Renal pelvis (tissue), 12 donors: Measurements from ENCODE around the gene DUSP18. TPM values are rescaled to one million over a fixed set of nuclear protein-coding genes. Genes with fewer than 3 reads are reported as not detected.
"Not testable (repeated sequence)": the region's sequence is repeated elsewhere in the genome, so short reads cannot be mapped to it uniquely, and the experiment has no call there.

Experiments used
- DNase-seq: peaks from one replicate; pipeline ENCODE4 v3.0.0-alpha.2; 2013
- long read RNA-seq, 16 experiments: transcript quantifications; one replicate each; lab custom pipeline, GENCODE V29; 2026
- polyA plus RNA-seq, 3 donors: library from polyadenylated mRNA; unstranded; fragments of 120-200 nt; gene quantifications; one replicate each; pipeline ENCODE4 v1.2.1, GENCODE V29; 2013; ENCODE audit not compliant: insufficient read length in 3 of 3

DUSP18 gene
- 10 to 100 TPM in 1 of 3 donors, 1 to 10 TPM in 2; 6.0 to 13.5 (median 8.8) TPM for polyA plus RNA-seq
- long read RNA-seq, donor 1, partial matches to known transcripts = 0 of 1 reads
- long read RNA-seq, donor 1, other reads (novel, unspliced or antisense) = 0 of 1 reads
- long read RNA-seq, donor 2, partial matches to known transcripts = 0 of 2 reads
- long read RNA-seq, donor 2, other reads (novel, unspliced or antisense) = 0 of 2 reads
- long read RNA-seq, donor 3, partial matches to known transcripts = 0 of 3 reads
- long read RNA-seq, donor 3, other reads (novel, unspliced or antisense) = 0 of 3 reads
- long read RNA-seq, donor 4, partial matches to known transcripts = 0 of 1 reads
- long read RNA-seq, donor 4, other reads (novel, unspliced or antisense) = 0 of 1 reads
- long read RNA-seq, donor 5, partial matches to known transcripts = 0 of 1 reads
- long read RNA-seq, donor 5, other reads (novel, unspliced or antisense) = 0 of 1 reads
- long read RNA-seq, donor 6, partial matches to known transcripts = 0 of 1 reads
- long read RNA-seq, donor 6, other reads (novel, unspliced or antisense) = 0 of 1 reads
- long read RNA-seq, donor 7, partial matches to known transcripts = 0 of 1 reads
- long read RNA-seq, donor 7, other reads (novel, unspliced or antisense) = 0 of 1 reads
- long read RNA-seq, donor 8 = 0 reads
- long read RNA-seq, donor 9, partial matches to known transcripts = 0 of 1 reads
- long read RNA-seq, donor 9, other reads (novel, unspliced or antisense) = 0 of 1 reads
- long read RNA-seq, donor 10, partial matches to known transcripts = 0 of 4 reads
- long read RNA-seq, donor 10, other reads (novel, unspliced or antisense) = 0 of 4 reads
- long read RNA-seq, donor 11 = 0 reads
- long read RNA-seq, donor 12, partial matches to known transcripts = 6 of 9 reads
- long read RNA-seq, donor 12, other reads (novel, unspliced or antisense) = 0 of 9 reads
- long read RNA-seq, donor 13, partial matches to known transcripts = 0 of 4 reads
- long read RNA-seq, donor 13, other reads (novel, unspliced or antisense) = 0 of 4 reads
- long read RNA-seq, donor 14, partial matches to known transcripts = 0 of 1 reads
- long read RNA-seq, donor 14, other reads (novel, unspliced or antisense) = 0 of 1 reads
- long read RNA-seq, donor 15, partial matches to known transcripts = 0 of 2 reads
- long read RNA-seq, donor 15, other reads (novel, unspliced or antisense) = 0 of 2 reads
- long read RNA-seq, donor 16, partial matches to known transcripts = 0 of 2 reads
- long read RNA-seq, donor 16, other reads (novel, unspliced or antisense) = 0 of 2 reads

GRCh38 chr22:30667494-30668385 is at the start of gene DUSP18:
TSS of gene DUSP18 (minus strand) at chr22:30667875. CDS start at chr22:30664003, 3,872 bp downstream.
- DNase-seq = peak; percentile 90

GRCh38 chr22:30714062-30714461 is 46.4 kb upstream of the DUSP18 start:
- no peak for DNase-seq

GRCh38 chr22:30712094-30712493 is 44.4 kb upstream of the DUSP18 start:
- no peak for DNase-seq

- not testable (repeated sequence) for DNase-seq
Measured at GRCh38 chr22:30709980-30710379, 42.3 kb upstream of the DUSP18 start.

DNA sequence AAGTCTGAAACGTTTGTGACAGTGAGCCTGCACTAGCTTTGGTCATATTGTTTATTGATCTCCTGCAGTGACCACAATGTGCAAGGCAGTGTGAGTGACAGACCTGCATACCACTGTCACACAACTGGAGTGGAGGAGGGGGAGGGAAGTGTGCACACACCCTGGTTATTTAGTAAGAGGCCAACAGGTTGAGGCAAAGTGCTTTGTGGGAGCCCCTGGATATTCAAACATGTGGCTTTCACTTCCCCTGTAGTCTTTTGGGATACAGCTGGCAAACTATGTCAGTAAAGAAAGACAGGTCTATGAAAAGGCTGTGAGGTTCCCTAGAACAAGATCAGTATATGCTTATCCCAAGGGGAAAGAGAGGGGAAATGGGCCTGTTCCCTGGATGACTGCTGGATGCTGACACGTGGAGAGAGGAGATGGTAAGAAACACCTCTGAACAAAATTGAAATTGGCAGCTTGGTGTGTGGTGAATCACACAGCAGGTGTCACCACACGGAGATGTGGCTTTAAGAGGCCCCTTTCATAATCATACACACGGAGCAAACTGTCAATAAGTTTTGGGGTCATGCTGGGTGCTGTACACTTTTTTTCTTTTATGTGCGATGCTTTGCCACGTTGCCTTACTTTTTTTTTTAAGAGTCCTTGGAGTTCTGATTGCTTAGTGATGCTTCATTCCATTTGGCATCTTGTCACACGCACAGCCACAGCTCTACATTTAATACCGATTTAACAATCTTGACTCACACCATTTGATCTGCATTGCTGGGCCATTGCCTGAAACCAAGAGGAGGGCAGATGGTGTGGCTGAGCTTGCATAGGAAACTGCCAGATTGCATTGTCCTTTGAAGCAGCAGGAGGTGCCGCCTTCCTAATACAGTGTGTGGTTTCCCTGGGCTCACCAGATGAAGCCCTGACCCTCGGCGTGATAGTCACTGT is 38.3 kb upstream of the DUSP18 start:
- no peak for DNase-seq

DNA sequence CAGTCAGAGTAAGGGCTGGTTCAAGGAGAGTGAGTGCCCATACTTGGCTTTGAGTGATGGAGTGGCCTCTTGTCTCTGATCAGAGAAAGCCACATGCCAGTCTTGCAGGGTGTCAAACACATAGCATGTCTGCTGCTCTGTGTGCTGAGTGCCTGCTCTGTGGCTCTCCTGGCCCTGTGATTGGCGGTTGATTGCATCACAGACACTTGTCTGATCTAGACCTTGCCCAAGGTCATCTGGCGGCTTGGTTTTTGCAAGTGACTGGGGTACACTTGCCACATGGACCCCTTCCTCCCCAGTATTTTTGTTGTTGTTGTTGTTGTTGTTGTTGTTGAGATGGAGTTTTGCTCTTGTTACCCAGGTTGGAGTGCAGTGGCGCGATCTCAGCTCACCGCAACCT is 37.3 kb upstream of the DUSP18 start:
- no peak for DNase-seq

- DNase-seq = no peak
Measured at GRCh38 chr22:30702856-30703255, 35.2 kb upstream of the DUSP18 start.

DNA sequence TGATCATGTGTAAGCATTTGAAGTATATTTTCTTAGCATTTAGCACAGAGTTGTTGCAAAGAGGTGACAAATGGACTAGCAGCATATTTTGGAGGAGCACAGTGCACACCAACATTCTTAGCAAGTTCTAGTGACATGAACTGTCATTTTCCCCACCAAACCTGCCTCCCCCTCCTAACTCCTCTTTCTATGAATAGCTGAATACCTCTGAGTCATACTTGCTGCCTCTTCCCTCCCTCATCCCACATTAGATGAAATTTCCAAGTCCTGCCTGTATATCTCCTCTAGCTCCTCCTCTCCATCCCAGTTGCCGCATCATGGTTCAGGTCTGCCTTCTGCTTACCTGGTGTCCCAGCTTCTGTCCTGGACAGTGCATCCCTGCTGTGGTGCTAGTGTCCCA is 34.2 kb upstream of the DUSP18 start:
- DNase-seq = no peak

- DNase-seq = no peak
Measured at GRCh38 chr22:30697975-30698374, 30.3 kb upstream of the DUSP18 start.

DNA sequence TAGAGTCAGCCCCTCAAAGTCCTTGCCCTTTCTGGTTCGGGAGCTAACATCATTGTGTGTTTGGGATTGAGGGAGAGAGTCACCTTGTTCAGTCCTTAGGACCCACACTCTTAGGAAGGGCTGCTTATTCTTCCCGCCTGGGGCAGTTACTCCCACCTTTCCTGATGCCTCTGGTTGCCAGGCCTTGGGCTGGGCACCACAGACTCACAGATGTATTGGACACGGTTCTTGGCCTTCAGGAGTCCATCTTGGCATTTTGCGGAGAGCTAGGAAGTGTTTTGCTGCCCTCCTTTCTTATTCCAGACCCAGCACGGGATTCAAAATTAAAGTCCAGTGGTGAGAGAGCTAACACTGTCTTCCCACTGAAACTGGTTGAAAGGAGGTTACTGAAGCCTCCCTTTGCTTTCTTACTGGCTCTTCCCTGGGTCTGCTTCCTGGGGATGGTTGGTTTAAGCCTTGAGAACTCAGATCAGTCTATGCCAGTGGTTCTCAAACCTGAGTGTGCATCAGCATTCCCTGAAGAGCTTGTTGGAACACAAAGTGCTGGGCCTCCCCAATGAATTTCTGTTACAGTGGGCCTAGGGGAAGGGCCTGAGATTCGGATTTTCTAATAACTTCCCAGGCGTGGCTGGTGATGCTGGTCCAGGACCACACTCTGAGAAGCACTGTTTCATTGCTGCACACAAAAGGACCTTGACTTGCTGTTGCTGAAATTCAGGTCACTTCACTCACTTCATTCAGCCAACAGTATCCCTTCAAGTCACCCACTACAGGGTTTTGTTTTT is 28.4 kb upstream of the DUSP18 start:
- no peak for DNase-seq

DNA sequence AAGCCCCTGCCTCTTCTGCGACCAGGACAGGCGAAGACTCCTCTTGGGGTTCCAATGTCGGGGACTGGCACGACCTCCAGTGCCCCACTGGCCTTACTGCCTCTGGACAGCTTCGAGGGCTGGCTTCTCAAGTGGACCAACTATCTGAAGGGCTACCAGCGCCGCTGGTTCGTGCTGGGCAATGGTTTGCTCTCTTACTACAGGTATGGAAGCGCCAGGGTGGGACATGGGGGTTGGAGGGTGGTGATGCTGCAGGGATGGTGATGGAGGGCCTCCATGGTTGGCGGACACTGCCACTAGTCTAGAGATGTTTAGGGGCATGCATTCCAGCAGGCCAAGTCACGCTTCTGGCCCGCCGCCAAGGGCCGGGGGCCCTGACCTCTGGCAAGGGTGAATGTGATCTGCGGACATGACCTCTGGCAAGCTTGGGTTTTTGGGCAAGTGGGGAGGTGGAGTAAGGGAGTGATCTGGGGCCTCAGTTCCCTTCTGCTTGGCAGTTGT is 27.7 kb upstream of the DUSP18 start:
- DNase-seq = no peak

- peak; percentile 40 for DNase-seq
Measured at GRCh38 chr22:30694640-30695350, 27.1 kb upstream of the DUSP18 start, which contains the start of gene OSBP2. TSS of gene OSBP2 (plus strand) at chr22:30694874. CDS start at chr22:30694910, 36 bp downstream.

- peak; percentile 63 for DNase-seq
Measured at GRCh38 chr22:30694171-30694639, 26.5 kb upstream of the DUSP18 start.

DNA sequence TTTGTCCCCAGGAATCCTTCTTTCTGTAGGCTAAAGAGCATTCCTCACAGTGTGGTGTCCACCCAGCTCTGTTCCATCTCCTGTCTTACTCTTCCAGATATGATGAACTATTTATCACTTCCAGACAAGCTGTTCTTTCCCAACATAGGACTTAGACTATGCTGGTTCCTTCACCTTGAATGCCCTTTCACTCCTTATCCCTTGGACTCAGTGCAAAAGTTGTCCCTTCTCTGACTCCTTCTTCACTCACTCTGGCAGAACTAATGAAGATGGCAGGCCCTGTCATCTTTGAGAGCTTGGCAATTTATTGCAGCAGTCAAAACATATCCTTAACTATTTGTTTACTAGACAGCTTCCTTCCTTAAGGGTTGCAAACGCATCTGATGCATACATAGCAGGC is 23.5 kb upstream of the DUSP18 start:
- DNase-seq = no peak

DNA sequence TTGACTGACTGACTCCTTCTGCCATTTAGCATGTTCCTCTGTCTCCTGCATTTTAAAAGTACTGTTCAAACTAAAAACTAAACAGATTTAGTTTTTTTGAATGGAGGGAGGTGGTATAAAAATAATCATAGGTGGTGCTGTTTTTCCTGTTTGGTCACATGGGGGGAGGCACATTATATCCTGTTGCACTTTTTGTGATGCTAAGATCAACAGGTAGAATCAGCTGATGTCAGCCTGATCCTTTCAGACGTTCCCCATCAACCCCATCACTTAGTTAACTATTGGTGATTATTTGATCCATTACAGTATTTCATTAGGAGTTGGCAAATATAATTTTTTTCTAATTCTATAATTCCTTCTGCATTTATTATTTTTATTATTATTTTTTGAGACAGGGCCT is 21.9 kb upstream of the DUSP18 start:
- no peak for DNase-seq

DNA sequence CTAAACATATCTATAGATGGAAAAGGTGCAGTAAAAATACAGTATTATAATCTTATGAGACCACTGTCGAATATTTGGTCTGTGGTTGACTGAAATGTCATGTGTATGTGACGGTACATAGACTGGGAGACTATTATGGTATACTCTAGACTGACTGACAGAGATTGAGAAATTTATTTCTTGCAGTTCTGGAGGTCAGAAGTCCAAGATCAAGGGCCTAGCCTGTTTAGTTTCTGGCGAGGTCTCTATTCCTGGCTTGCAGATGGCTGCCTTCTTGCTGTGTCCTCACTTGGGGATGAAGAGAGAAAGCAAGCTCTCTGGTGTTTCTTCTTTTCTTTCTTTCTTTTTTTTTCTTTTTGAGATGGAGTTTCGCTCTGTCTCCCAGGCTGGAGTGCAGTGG is 19.7 kb upstream of the DUSP18 start:
- no peak for DNase-seq

DNA sequence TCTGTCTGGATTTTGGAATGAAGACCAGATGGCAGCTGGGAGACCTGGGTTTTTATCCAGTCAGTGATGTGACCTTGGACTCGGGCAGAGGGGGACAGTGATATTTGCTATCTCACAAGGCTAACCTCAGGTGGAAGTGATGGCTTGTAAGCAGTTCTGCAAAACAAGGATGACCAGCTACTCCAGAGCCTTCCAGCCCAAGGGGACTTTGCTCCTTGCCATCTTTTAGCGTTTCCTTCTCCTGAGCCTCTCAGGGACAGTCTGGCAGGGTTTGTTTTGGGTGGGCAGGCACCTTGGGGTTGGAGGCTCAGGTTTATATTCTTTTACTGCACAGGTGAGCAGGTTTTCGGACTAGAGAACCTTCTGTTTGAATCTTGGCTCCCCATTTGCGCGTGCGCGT is 17.5 kb upstream of the DUSP18 start:
- no peak for DNase-seq

GRCh38 chr22:30681831-30682230 is 14.2 kb upstream of the DUSP18 start:
- DNase-seq = no peak
